Measurements from ENCODE around the gene NYAP2.

The NYAP2 gene

GRCh38 chr2:225399504-225399903 is at the start of gene NYAP2:
Gene NYAP2 (plus strand): TSS chr2:225399710. CDS start chr2:225408881, 9,171 bp downstream.
- DNase-seq, result peak; percentile 88

DNA sequence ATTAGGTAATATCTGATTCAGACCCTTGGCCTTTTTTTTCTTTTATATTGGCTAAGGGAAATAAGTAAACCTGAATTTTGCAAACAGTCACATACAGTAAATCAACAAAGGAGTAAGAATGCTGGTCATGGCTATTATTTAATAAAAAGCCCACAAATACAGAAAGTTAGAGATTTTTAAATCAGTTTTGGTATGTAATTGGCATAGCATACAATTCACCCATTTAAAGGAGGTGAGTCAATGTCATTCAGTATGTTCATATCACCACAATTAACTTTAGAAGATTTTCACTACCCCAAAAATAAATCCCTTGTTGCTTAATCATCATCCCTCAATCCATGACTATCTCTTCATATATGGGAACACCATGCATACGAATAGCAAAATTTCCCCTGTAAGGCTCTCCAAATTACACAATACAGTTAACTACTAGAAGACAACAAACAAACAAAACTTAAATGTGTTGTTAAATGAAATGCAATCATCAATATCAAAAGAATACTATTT is 45.9 kb upstream of the NYAP2 start:
- no peak for DNase-seq

DNA sequence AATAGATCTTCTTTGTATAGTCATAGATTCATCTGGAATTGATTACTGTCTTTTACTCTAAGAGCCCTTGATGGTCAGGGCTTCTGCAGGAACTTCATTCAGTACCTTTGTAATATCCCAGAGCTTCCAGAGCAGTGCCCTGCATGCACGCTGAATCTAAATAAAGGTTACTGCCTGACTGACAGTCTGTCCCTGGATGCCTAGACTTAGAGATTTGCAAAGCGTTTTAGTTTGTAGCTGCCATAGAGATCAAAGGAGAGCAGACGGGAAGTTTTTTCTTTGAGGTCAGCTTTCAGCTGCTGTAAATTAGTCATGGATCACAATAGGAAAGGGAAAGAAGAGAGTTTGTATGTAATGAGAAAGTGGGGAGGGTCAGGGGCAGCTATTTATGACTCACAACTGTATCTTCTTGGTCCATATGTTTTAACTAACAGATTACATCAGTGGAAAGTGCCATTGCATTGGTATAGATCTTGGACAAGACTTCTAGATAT is 45.2 kb upstream of the NYAP2 start:
- no peak for DNase-seq

- DNase-seq, result no peak
Measured at GRCh38 chr2:225355788-225356187, 43.7 kb upstream of the NYAP2 start.

DNA sequence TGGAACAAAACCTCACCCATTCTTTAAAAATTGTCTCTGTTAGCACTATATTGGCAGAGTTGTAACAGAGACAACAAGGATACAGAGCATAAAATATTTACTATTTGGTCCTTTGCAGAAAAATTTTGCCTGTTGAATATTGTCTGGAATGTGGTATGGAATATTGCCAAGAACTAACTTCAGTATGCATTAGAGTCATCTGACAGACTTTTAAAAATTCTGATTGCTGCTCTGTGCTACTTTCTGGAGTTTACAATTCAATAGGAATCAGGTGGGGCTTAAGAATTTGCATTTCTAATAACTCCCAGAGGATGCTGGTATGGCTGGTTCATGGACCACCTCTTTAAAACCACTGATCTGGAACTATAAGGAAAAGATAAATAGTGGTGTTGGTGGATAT is 32.8 kb upstream of the NYAP2 start:
- no peak for DNase-seq

GRCh38 chr2:225367482-225367881 is 32.0 kb upstream of the NYAP2 start:
- no peak for DNase-seq

- DNase-seq, result no peak
Measured at GRCh38 chr2:225378984-225379383, 20.5 kb upstream of the NYAP2 start.

DNA sequence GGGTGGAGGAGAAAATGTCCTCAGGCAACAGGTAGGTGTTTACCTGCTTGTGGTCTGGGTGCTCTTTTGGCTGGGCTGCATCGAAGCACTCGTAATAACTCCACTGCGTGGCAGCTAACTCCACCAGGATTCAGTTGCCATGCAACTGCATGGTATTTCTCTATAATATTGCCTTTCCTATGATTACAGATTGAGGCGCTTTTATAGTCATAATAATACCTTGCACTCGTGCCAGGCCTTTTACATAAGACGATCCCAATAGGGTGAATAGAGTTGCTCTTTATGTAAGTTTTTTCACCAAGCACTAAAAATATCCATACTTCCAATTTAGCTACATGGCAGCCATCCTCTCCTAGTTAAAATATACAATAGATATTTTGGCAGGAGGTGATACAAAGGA is 19.7 kb upstream of the NYAP2 start:
- peak; percentile 66 for DNase-seq

DNA sequence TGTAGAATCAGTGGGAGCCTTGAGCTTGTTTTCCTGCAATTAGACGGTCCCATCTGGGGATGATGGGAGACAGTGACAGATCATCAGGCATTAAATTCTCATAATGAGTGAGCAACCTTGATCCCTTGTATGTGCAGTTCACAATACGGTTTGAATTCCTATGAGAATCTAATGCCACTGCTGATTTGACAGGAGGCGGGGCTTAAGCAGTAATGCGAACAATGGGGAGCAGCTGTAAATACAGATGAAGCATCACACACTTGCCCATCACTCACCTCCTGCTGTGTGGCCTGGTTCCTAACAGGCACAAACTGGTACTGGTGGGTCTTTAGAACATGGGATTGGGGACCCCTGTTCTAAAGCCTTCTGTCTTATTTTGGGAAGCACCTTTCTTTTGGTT is 17.9 kb upstream of the NYAP2 start:
- no peak for DNase-seq

DNA sequence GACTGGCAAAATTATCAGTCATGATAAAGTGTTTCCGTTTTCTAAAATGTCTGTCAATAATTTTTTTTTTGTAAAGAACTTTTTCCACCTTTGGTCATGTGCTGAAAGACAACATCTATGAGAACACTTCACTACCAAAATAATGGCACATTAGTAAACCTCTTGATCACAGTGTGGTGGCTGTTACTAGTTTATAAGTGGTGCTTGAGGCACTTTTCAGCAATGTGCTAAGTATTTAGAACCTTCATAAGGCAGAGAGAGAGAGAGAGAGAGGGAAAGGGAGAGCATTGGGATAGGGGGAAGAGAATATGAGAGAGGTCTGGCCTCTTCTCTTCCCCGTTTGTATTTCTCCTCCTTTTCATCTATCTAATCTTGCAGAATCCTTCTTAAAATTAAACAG is 1.1 kb upstream of the NYAP2 start:
- DNase-seq, result peak; percentile 91

- DNase-seq, result peak; percentile 54
Measured at GRCh38 chr2:225400060-225400511, 576 bp downstream of the NYAP2 start.

DNA sequence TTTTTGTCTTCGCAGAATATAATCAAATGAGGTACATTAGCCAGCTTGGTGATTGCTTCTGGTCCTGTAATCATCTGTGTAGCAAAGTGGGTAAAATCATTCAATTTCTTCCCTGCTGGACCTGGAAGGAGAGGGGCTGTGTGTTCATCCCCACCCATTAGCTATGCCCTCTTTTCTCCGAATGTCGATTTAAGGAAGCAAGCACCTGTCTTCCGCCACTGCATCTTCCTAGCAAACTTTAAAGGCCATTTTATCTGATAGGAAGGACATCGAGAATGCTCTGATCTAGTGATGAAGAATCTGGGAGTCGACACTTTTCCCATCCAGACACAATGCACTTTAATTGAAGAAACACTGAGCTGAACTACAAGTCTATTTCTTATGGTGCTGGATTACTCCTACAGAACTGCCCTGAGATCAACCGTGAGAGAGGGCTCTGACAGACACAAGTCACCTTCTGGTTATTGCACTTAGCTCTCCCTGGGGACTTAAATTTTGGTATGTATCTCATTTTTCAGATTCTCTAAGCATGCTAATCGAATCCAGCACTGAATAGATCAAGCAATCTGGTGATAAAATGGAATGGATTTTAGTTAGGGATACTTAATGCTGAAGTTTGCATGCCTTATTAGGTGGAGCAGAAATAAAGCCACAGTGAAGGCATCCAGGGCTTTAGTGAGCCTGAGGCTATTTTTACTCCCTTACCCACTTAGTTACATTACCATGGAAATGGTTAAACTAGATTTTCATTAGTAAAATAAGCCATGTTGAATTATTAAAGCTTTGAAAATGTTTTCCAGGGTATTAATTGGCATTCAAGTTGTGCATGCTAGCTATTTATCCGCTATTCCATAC is 1.3 kb downstream of the NYAP2 start:
- DNase-seq, result peak; percentile 11

DNA sequence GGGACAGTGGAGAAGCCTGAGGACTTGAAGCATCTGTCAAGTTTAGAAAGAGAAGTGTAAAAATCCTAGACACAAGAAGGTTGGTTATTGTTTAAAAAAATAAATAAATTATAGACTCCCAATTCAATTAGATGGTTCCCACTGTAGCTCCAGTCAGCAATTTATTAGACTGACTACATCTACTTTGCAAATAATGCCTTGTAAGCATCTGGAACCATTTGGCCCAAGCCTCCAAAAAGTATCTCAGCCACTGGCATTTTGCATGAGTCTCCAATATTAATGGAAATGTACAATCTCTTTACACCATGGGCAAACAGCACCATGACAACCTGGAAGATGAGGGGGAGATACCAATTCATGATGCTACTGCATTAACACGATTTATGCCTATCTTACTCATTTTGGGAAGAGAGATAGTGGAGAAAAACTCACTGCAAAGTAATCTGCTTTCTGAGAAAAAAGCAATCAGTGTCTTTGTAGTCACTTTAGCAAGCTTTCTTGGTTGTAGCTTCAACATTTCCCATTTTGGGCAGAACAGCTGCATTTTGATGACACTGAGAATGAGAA is 2.8 kb downstream of the NYAP2 start:
- no peak for DNase-seq

GRCh38 chr2:225411452-225411851 is 11.9 kb downstream of the NYAP2 start:
- DNase-seq, result no peak

- no peak for DNase-seq
Measured at GRCh38 chr2:225413786-225414185, 14.3 kb downstream of the NYAP2 start.

GRCh38 chr2:225414902-225415301 is 15.4 kb downstream of the NYAP2 start:
- DNase-seq, result no peak

DNA sequence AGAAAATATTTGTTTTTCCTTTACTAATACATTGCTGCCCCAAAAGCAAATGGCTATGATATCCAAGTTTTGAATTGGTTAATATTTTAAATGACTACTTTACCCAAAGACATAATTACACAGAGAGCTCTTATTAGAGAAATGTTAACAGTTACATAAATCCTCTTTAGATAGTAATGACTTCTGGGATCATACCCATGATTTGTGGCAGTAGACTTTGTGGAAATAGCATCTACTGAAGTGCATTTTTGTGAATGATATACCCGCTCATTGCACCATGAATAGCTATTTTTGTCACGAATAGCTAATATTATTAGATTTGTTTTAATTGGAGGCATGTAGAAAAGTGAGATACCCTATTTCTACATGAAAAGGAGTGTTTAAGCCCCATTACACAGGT is 15.8 kb downstream of the NYAP2 start:
- DNase-seq, result no peak

DNA sequence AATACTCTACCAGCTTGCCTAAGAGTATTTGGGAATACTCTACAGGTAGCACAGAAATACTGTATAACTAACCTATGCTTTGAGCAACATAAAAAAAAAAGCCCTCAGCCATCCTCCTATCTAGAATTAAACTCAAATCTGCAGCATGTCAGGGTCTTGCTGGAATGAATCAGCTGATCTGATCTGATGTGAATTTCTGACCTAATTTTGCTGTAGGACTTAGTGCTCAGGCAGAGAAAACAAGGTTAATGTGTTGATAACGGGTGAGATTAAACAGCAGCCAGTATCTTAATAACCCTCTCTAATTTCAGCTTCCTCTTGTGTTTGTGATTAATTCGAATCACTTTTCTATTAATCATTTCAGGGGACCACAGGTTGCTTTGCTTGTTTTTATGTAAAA is 16.3 kb downstream of the NYAP2 start:
- DNase-seq, result no peak

- no peak for DNase-seq
Measured at GRCh38 chr2:225416616-225417367, 17.3 kb downstream of the NYAP2 start.

DNA sequence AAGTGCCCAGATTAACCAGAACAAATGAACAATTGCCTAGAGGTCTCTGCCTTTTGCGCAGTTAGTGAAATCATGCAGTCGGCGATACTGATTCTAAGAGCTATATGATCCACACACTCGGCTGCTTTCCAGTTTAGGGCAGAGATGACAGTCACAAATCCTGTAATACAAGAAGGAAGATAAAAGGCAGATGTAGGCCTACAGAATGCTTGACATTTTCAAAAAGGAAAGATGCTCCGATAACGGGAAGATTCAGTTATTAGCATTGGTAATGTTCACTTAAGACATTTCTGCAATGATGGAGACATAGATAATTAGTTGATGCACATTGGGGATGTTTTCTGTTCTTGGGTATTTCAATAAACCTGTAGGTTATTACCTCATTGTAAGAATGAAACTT is 19.5 kb downstream of the NYAP2 start:
- no peak for DNase-seq

DNA sequence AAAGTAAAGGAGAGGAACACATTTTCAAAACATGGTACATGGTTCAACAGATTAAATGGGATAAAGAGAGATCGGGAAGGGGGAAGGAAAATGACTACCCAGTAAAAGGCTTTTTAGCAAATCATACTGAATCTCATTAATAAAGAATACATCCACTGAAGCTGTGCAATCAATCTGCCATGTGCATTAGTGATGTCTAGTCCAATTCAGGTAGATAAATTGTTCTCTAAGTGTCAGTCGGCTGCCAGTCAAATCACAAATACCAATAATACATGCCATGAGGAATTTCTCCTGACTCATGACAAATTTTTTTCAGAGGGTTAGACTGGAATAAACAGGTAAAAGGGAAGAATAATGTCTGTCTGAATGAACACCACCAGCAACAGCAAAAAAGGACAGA is 22.6 kb downstream of the NYAP2 start:
- no peak for DNase-seq

DNA sequence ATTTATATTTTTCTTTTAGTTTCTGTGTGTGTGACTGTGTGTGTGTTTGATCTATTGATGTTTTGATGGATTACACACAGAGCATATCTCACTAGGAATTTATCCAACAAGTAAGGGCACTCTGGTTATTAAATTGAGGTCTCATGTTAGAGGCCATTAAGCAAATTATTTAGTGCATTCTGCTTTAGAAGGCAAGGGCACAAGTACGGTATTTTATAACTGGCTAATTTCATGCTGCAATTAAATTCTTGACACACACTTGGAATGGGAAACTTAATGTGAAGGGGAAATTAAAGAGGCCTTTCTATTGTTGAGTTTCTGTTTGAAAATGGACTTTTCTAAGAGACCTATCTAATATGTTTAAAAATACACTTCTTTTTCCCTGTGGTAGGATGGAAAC is 25.8 kb downstream of the NYAP2 start:
- peak; percentile 75 for DNase-seq

GRCh38 chr2:225428360-225428759 is 28.9 kb downstream of the NYAP2 start:
- no peak for DNase-seq

All from DMS79 treated with DMSO at 0.1 percent for 48 hours (cell line).